HepG2 (cell line): Measurements from ENCODE around the gene FAM20C.

ENCODE experiments used
- CTCF ChIP-seq: sonication (generic); formaldehyde crosslinking; IDR thresholded peaks from 2 replicates; pipeline ENCODE4 v1.5.0; 2020; ENCODE audit warnings: mild to moderate bottlenecking, missing genetic modification reagents, moderate library complexity
- GTF2F1 ChIP-seq: fragments of 150-350 bp; IDR thresholded peaks from 2 replicates; pipeline ENCODE4 v1.6.1; 2014; ENCODE audit warnings: low read length
- GTF3A ChIP-seq: sonication (generic); formaldehyde crosslinking; conservative IDR thresholded peaks from 2 replicates; pipeline ENCODE4 v1.4.0; 2020; ENCODE audit warnings: mild to moderate bottlenecking, missing genetic modification reagents
- ISX ChIP-seq: sonication (generic); formaldehyde crosslinking; conservative IDR thresholded peaks from 2 replicates; pipeline ENCODE4 v1.5.0; 2020; ENCODE audit warnings: missing genetic modification reagents
- MBNL3 ChIP-seq: fragments of 250-450 bp; sonication (Bioruptor Pico); conservative IDR thresholded peaks from 2 replicates; pipeline ENCODE4 v1.8.0; 2022; ENCODE audit warnings: mild to moderate bottlenecking, inconsistent platforms
- MEIS2 ChIP-seq: sonication (generic); formaldehyde crosslinking; IDR thresholded peaks from 2 replicates; pipeline ENCODE4 v1.9.0; 2021; ENCODE audit warnings: mild to moderate bottlenecking, missing genetic modification reagents
- NFIC ChIP-seq: IDR thresholded peaks from 2 replicates; pipeline ENCODE4 v1.6.1; 2012; ENCODE audit warnings: mild to moderate bottlenecking, low read length, inconsistent platforms
- POLR2AphosphoS5 ChIP-seq: IDR thresholded peaks from 2 replicates; pipeline ENCODE4 v1.6.1; 2012; ENCODE audit warnings: low read depth, low read length
- ZBTB33 ChIP-seq: sonication (generic); formaldehyde crosslinking; IDR thresholded peaks from 2 replicates; pipeline ENCODE4 v1.4.0; 2020; ENCODE audit warnings: missing genetic modification reagents
- ZNF367 ChIP-seq: sonication (generic); formaldehyde crosslinking; IDR thresholded peaks from 2 replicates; pipeline ENCODE4 v1.4.0; 2020; ENCODE audit warnings: missing genetic modification reagents, borderline replicate concordance
- ZNF7 ChIP-seq: IDR thresholded peaks from 2 replicates; pipeline ENCODE4 v1.6.1; 2016; ENCODE audit warnings: missing biosample characterization, missing genetic modification reagents

DNA sequence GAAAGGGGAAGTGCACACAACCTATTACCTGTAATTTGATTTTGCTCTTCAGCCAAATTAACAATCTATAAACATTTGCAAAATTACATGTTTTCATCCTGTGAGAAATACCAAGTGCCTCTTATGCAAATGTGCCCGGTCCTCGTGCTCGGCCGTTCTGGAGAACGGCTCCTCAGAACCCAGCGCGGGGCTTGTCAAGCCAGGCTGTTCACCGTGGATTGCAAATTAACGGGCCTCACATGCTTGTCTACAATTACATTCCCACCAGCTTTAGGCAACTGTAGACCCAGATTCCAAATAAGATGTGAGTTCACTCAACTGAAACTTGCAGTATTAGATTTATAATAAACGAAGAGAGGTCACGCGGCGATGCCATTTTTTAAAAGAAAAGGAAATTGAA, 106.4 kb downstream of the FAM20C start:
- no peak for TF ChIP-seq MBNL3 (CRISPR knock-in tag)
- TF ChIP-seq ISX (CRISPR knock-in tag): no peak
- TF ChIP-seq ZNF367: no peak
- no peak for TF ChIP-seq CTCF (CRISPR knock-in tag)
- TF ChIP-seq GTF3A (CRISPR knock-in tag): no peak
- TF ChIP-seq NFIC: no peak
- TF ChIP-seq POLR2AphosphoS5: no peak
- no peak for TF ChIP-seq GTF2F1
- no peak for TF ChIP-seq ZBTB33 (CRISPR knock-in tag)
- TF ChIP-seq MEIS2 (CRISPR knock-in tag): no peak
- TF ChIP-seq ZNF7 (CRISPR knock-in tag): no peak
